Body of pancreas (tissue), 4 donors: Measurements from ENCODE around the gene TMEM270.

Experiments used
- POLR2A ChIP-seq, 3 donors: fragments of 450-650 bp; IDR thresholded peaks; one replicate each; pipeline ENCODE4 v1.6.1; 2016; ENCODE audit warnings: antibody characterized with exemption in 3 of 3, mild to moderate bottlenecking in 2 of 3
- TF ChIP-seq, protein P1 (sequence below), 7 experiments: fragments of 450-650 bp in 4 of 7; fragments of 200-600 bp in 3 of 7; sonication (generic) in 3 of 7; IDR thresholded peaks; one replicate each; pipeline ENCODE4 v1.5.1; 2016 to 2019; ENCODE audit warnings: antibody characterized with exemption in 7 of 7

DNA sequence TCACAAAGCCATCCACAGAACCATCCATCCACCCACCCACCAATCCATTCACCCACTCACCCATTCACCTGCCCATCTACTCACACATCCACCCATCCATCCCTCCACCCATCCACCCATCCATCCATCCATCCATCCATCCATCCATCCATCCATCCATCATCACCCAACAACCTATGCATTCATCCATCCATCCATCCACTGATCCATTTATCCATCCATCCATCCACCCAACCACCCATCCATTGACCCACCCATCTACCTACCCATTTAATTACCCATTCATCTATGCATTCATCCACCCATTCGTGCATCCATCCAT lies 5.4 kb downstream of the TMEM270 start:
- TF ChIP-seq, protein P1, sequence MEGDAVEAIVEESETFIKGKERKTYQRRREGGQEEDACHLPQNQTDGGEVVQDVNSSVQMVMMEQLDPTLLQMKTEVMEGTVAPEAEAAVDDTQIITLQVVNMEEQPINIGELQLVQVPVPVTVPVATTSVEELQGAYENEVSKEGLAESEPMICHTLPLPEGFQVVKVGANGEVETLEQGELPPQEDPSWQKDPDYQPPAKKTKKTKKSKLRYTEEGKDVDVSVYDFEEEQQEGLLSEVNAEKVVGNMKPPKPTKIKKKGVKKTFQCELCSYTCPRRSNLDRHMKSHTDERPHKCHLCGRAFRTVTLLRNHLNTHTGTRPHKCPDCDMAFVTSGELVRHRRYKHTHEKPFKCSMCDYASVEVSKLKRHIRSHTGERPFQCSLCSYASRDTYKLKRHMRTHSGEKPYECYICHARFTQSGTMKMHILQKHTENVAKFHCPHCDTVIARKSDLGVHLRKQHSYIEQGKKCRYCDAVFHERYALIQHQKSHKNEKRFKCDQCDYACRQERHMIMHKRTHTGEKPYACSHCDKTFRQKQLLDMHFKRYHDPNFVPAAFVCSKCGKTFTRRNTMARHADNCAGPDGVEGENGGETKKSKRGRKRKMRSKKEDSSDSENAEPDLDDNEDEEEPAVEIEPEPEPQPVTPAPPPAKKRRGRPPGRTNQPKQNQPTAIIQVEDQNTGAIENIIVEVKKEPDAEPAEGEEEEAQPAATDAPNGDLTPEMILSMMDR (IDR thresholded peaks at IDR 0.05): no peak
- TF ChIP-seq POLR2A (IDR thresholded peaks at IDR 0.05): no peak
